K562 (cell line): Measurements from ENCODE around the gene NUP205. TPM values are rescaled to one million over a fixed set of nuclear protein-coding genes. Genes with fewer than 3 reads are reported as not detected.

ENCODE experiments used
- ATAC-seq: fragments of 200-7000 bp; cut with Tn5 transposase; 3 replicates; pipeline ENCODE4 v1.9.1; 2020; ENCODE audit warnings: moderate library complexity
- BruUV-seq: library from RNA; stranded (reverse); fragments of 400-500 nt; replicated peaks from 2 replicates; lab custom pipeline; 2021; lab: Mats Ljungman, UMichigan
- CTCF ChIA-PET: fragments of 300-600 bp; formaldehyde crosslinking; extraction: SDS; loops from one replicate; lab custom pipeline; 2021; ENCODE audit warnings: low intra/inter-chr PET ratio; lab: Yijun Ruan, JAX
- POLR2A ChIA-PET: fragments of 300-600, 350-650 bp; sonication (Branson Sonifier 250); formaldehyde crosslinking; extraction: SDS; loops from one replicate; lab custom pipeline; 2021; ENCODE audit warnings: antibody characterized with exemption, inconsistent platforms; lab: Yijun Ruan, JAX
- DNase-seq, 4 experiments: peaks; one replicate each; pipeline versions ENCODE4 v3.0.0 to v3.0.0-alpha.2; 2011 to 2018; ENCODE audit warnings: low spot score in 3 of 4, mixed read lengths in 3 of 4; ENCODE audit errors: extremely low read depth in 1 of 4
- FAIRE-seq: peaks from 2 replicates; lab custom pipeline; 2011; peaks lifted over from hg19 to GRCh38; lab: Jason Lieb, UNC
- H2AFZ ChIP-seq: 2 replicates; pipeline ENCODE4 v1.6.0; 2011; ENCODE audit warnings: low read depth, low read length, control low read depth, inconsistent platforms
- H3K27ac ChIP-seq: fragments of 200-600 bp; 3 replicates; pipeline ENCODE4 v1.8.0; 2011; ENCODE audit warnings: low read depth, mild to moderate bottlenecking, control low read depth, inconsistent platforms, low read length, moderate library complexity, mixed read lengths; ENCODE audit errors: extremely low read depth
- H3K27me3 ChIP-seq, 2 experiments: fragments of 300-600 bp in 1 of 2; 2 replicates in 1 of 2; 3 replicates in 1 of 2; pipeline versions ENCODE4 v1.6.0 to v1.8.0; 2011; ENCODE audit warnings: inconsistent platforms in 2 of 2, low read length in 2 of 2, mild to moderate bottlenecking in 1 of 2, mixed read lengths in 1 of 2, moderate library complexity in 1 of 2; ENCODE audit not compliant: control insufficient read depth in 2 of 2, insufficient read depth in 2 of 2
- H3K36me3 ChIP-seq: fragments of 300-600 bp; 3 replicates; pipeline ENCODE4 v1.8.0; 2011; ENCODE audit warnings: mild to moderate bottlenecking, low read length, inconsistent platforms; ENCODE audit not compliant: control insufficient read depth, insufficient read depth
- H3K4me1 ChIP-seq, 2 experiments: fragments of 200-600 bp in 1 of 2; replicated peaks in 1 of 2; 2 replicates in 1 of 2; 3 replicates in 1 of 2; pipeline versions ENCODE4 v1.5.1 to v1.8.0; 2011; ENCODE audit warnings: inconsistent platforms in 2 of 2, low read length in 2 of 2, mild to moderate bottlenecking in 1 of 2, mixed read lengths in 1 of 2, moderate library complexity in 1 of 2; ENCODE audit not compliant: control insufficient read depth in 2 of 2, insufficient read depth in 2 of 2
- H3K4me2 ChIP-seq: 2 replicates; pipeline ENCODE4 v1.6.1; 2011; ENCODE audit warnings: low read length, control low read depth, inconsistent platforms, mixed read lengths; ENCODE audit not compliant: insufficient read depth
- H3K4me3 ChIP-seq: fragments of 200-600 bp; sonication (generic), shearing (Covaris generic); 2 replicates; pipeline ENCODE4 v1.5.1; 2016; ENCODE audit warnings: control low read depth, inconsistent platforms
- H3K79me2 ChIP-seq: fragments of 200-600 bp; 3 replicates; pipeline ENCODE4 v1.8.0; 2011; ENCODE audit warnings: low read length, inconsistent platforms; ENCODE audit not compliant: control insufficient read depth, insufficient read depth
- H3K9ac ChIP-seq, 2 experiments: 2 replicates each; pipeline versions ENCODE4 v1.6.0 to v1.6.1; 2011; ENCODE audit warnings: low read depth in 2 of 2, low read length in 2 of 2, control low read depth in 1 of 2, inconsistent platforms in 1 of 2, mild to moderate bottlenecking in 1 of 2, mixed read lengths in 1 of 2; ENCODE audit not compliant: insufficient read depth in 1 of 2
- H3K9me1 ChIP-seq: one replicate; pipeline ENCODE4 v1.6.0; 2011; ENCODE audit warnings: inconsistent platforms, mild to moderate bottlenecking, low read length, moderate library complexity; ENCODE audit not compliant: control insufficient read depth, insufficient read depth
- H3K9me3 ChIP-seq: replicated peaks from 2 replicates; pipeline ENCODE4 v1.5.1; 2011; ENCODE audit warnings: low read depth, low read length, inconsistent platforms; ENCODE audit not compliant: control insufficient read depth, insufficient read depth
- H4K20me1 ChIP-seq: replicated peaks from 2 replicates; pipeline ENCODE4 v1.6.1; 2011; ENCODE audit warnings: low read length, inconsistent platforms, mixed read lengths; ENCODE audit not compliant: control insufficient read depth, insufficient read depth
- BMI1 ChIP-seq: fragments of 150-350 bp; IDR thresholded peaks from 2 replicates; pipeline ENCODE4 v1.6.1; 2014; ENCODE audit warnings: low read length
- HDAC1 ChIP-seq, 2 experiments: fragments of 450-650 bp; IDR thresholded peaks; 2 replicates each; pipeline ENCODE4 v1.6.1; 2016 to 2017; ENCODE audit warnings: inconsistent platforms in 1 of 2, mild to moderate bottlenecking in 1 of 2, moderate library complexity in 1 of 2
- HNRNPLL ChIP-seq: fragments of 200-400 bp; formaldehyde crosslinking; IDR thresholded peaks from 2 replicates; pipeline ENCODE4 v1.6.1; 2017; ENCODE audit warnings: low read length, low read depth, mild to moderate bottlenecking; ENCODE audit not compliant: poor library complexity, severe bottlenecking
- MITF ChIP-seq: IDR thresholded peaks from 2 replicates; pipeline ENCODE4 v1.6.1; 2014; ENCODE audit warnings: antibody characterized with exemption
- NCOA1 ChIP-seq: fragments of 450-650 bp; IDR thresholded peaks from 2 replicates; pipeline ENCODE4 v1.6.1; 2016; ENCODE audit warnings: low read depth
- PHB ChIP-seq: fragments of 250-450 bp; sonication (Bioruptor Pico); IDR thresholded peaks from 2 replicates; pipeline ENCODE4 v1.5.0; 2021
- SMAD1 ChIP-seq: fragments of 150-350 bp; IDR thresholded peaks from 2 replicates; pipeline ENCODE4 v1.6.1; 2014; ENCODE audit warnings: low read length, low read depth; ENCODE audit not compliant: partially characterized antibody
- SMARCE1 ChIP-seq: fragments of 450-650 bp; IDR thresholded peaks from 2 replicates; pipeline ENCODE4 v1.7.1; 2016; ENCODE audit warnings: mild to moderate bottlenecking
- THRAP3 ChIP-seq: fragments of 450-650 bp; IDR thresholded peaks from 2 replicates; pipeline ENCODE4 v1.6.1; 2016; ENCODE audit warnings: mild to moderate bottlenecking, inconsistent platforms, borderline replicate concordance
- THRB ChIP-seq: fragments of 450-650 bp; formaldehyde crosslinking; conservative IDR thresholded peaks from 2 replicates; pipeline ENCODE4 v1.4.0; 2022; ENCODE audit warnings: mild to moderate bottlenecking, missing genetic modification characterization
- ZNF282 ChIP-seq: sonication (generic); formaldehyde crosslinking; IDR thresholded peaks from 2 replicates; pipeline ENCODE4 v1.8.1; 2023; ENCODE audit warnings: missing genetic modification reagents
- ZNF740 ChIP-seq, 3 experiments: fragments of 200-800 bp in 1 of 3; sonication (Bioruptor generic) in 1 of 3; sonication (generic) in 1 of 3; formaldehyde crosslinking in 1 of 3; IDR thresholded peaks; 2 replicates each; pipeline versions ENCODE4 v1.6.1 to v1.8.0; 2016 to 2022; ENCODE audit warnings: mild to moderate bottlenecking in 2 of 3, missing compliant biosample characterization in 2 of 3, missing genetic modification characterization in 2 of 3, missing genetic modification reagents in 1 of 3
- WGBS: fragments of 100-300 bp; shearing (Covaris generic); methylation state at CpG from one replicate; pipeline ENCODE4 v1.1.6; 2016; ENCODE audit warnings: low coverage, mixed read lengths; ENCODE audit not compliant: insufficient coverage; ENCODE audit errors: missing lambda C conversion rate; 5-methylcytosine and 5-hydroxymethylcytosine counted together
- in situ Hi-C: fragments of 300-500 bp; cut with MboI; formaldehyde crosslinking; loops from 4 replicates; pipeline ENCODE4 v1.15.0; 2018; ENCODE audit warnings: inconsistent platforms, mixed read lengths
- intact Hi-C: fragments of 100-400 bp; cut with micrococcal nuclease; formaldehyde crosslinking; loops from 2 replicates; pipeline ENCODE4 v1.14.2; 2022
- polyA plus RNA-seq, 8 experiments: library from polyadenylated mRNA; depleted of rRNA in 4 of 8; stranded (reverse) in 5 of 8; unstranded in 3 of 8; fragments of >200 nt; fragmentation: Nextera tagmentation in 2 of 8; fragmentation: Illumina TruSeq in 1 of 8; extraction: Ambion mirVana in 2 of 8; extraction: Trizol in 1 of 8; gene quantifications; 2 replicates each; pipeline versions ENCODE4 v1.2.1 to v1.2.3, GENCODE V29; 2011 to 2014; ENCODE audit warnings: inconsistent platforms in 1 of 8, missing spikeins in 1 of 8
- total RNA-seq, 7 experiments: library from RNA; depleted of rRNA in 6 of 7; stranded (reverse); fragments of >200 nt in 6 of 7; fragmentation: Illumina TruSeq in 2 of 7; extraction: Trizol in 2 of 7; gene quantifications; 2 replicates each; pipeline versions ENCODE4 v1.2.1 to v1.2.3, GENCODE V29; 2011 to 2021; ENCODE audit warnings: low replicate concordance in 1 of 7

Gene NUP205
- total and polyA plus RNA-seq, 9 of the 15 experiments (the other 6 are each of a cell fraction or from before 2014, with no cell fraction given), result 101 to 282 (median 193) TPM

GRCh38 chr7:135509589-135509838 is 48.2 kb upstream of the NUP205 start:
- H3K9me1 ChIP-seq, result no peaks in the 10 kb centered on the region
- FAIRE-seq (no peak), ATAC-seq (no peak), DNase-seq (peak; percentile 76 to 85 (median 84))
- POLR2A ChIA-PET, result interaction anchor here (0.6 to 1.6 kb wide), 6 partner anchors 9 to 344 kb away, joined by 3 to 7 read pairs (median 4); no protein-coding TSS in a partner anchor
- CTCF ChIA-PET, result interaction anchor here (0.7 to 1.5 kb wide), 3 partner anchors 48 to 228 kb away, joined by 3 to 7 read pairs (median 7); partner anchors contain the start of gene NUP205
- no peaks in the 10 kb centered on the region for H3K27me3 ChIP-seq
- intact Hi-C loops (no loop called here), in situ Hi-C loops (no loop called here)
- peaks cover 10 to 11% of the 10 kb centered on the region in 2 experiments; a peak in 4 of 5 replicates for H3K4me1 ChIP-seq
- peak overlapping the region; percentile 100 for H2AFZ ChIP-seq
- peaks cover 51% of the 10 kb centered on the region for H3K79me2 ChIP-seq
- BruUV-seq, result no TSS peak
- WGBS, result under 1% methylated on average over 10 of the region's 14 CpGs
- H4K20me1 ChIP-seq, result peaks cover 11% of the 10 kb centered on the region; the same call in 1 of the 2 replicates
- peak overlapping the region; percentile 99 for H3K4me2 ChIP-seq
- H3K27ac ChIP-seq, result peak overlapping the region; percentile 94
- H3K36me3 ChIP-seq, result peaks cover 8% of the 10 kb centered on the region; the same call in 1 of the 3 replicates
- peak overlapping the region; percentile 70 for H3K4me3 ChIP-seq
- peak overlapping the region; percentile 96 to 100 for H3K9ac ChIP-seq
- no peaks in the 10 kb centered on the region for H3K9me3 ChIP-seq
- TF ChIP-seq SMARCE1, result no peak; the same call in 1 of the 2 replicates
- TF ChIP-seq THRAP3, result 0 out of 2 replicates have a peak, but pooled peaks have one; percentile 42
- no peak for TF ChIP-seq THRB
- TF ChIP-seq BMI1, result no peak
- no peak for TF ChIP-seq HNRNPLL
- no peak for TF ChIP-seq ZNF740 (CRISPR knock-in tag; IDR thresholded peaks at IDR 0.05)
- TF ChIP-seq ZNF740 (tag; IDR thresholded peaks at IDR 0.05), result 0 out of 4 replicates have a peak, but pooled peaks of 1 of the 2 experiments have one; percentile 92
- TF ChIP-seq HDAC1 (IDR thresholded peaks at IDR 0.05), result 0 out of 4 replicates have a peak, but pooled peaks of 1 of the 2 experiments have one; percentile 2
- 0 out of 2 replicates have a peak, but pooled peaks have one; percentile 46 for TF ChIP-seq ZNF282 (CRISPR knock-in tag)
- no peak for TF ChIP-seq PHB (CRISPR knock-in tag)
- no peak for TF ChIP-seq SMAD1
- peak; percentile 55; the same call in 1 of the 2 replicates for TF ChIP-seq NCOA1
- peak; percentile 7; the same call in 1 of the 2 replicates for TF ChIP-seq MITF
